SIG-M5 treated with dmso at 0.1 percent for 504 hours (cell line): ENCODE results near the gene PIK3CD.

Experiments
- DNase-seq: peaks from one replicate; lab custom pipeline; 2025; ENCODE audit not compliant: unreplicated experiment; lab: John Stamatoyannopoulos, UW

The PIK3CD gene

GRCh38 chr1:9763914-9764313 is 112.4 kb downstream of the PIK3CD start:
- no peak for DNase-seq

- peak; percentile 10 for DNase-seq
These were observed 113.0 kb downstream of the PIK3CD start for GRCh38 chr1:9764550-9764949.

DNA sequence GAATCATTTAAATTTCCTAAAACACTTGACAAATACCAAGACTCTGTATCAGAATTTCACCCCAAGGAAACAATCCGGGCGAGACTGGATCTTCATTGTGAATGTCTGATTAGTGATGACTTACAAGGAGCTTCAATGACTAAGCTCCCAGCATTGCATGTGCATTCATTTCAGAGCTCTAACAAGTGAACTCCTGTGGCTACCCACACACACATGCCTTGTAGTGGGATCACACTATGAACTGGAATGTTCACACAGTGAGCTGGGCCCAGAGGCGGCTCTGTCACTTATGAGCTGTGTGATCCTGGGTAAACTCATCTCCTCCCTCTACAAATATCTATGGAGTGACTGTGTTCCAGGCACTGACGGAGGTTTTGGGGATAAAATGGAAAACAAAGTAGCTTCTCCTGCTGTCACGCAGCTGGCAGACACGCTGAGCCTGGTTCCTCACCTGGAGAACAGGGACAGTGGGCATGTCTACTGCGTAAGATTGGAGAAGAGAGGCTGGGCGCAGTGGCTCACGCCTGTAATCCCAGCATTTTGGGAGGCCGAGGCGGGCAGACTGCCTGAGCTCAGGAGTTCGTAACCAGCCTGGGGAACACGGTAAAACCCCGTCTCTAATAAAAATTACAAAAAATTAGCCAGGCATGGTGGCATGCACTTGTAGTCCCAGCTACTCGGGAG is 115.4 kb downstream of the PIK3CD start:
- DNase-seq: no peak

GRCh38 chr1:9767964-9768668 is 116.6 kb downstream of the PIK3CD start:
- DNase-seq: no peak

DNA sequence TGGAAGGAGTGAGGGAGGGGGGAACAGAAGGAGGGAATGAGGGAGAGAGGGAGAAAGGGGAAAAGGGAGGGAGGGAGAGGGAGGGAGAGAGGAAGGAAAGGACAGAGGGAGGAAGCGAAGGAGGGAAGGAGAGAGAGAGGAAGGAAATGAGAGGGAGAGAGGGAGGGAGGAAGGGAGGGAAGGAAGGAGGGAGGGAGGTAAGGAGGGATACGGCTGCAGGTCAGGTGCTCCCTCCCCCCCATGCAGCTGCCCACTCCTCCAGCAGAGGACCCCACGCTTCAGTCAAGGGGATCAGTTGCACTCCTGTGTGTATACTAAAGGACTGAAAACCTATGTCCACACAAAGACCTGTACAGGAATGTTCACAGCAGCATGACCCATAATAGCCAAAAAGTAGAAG is 117.5 kb downstream of the PIK3CD start:
- DNase-seq: no peak

GRCh38 chr1:9770298-9770697 is 118.8 kb downstream of the PIK3CD start:
- DNase-seq: no peak

DNA sequence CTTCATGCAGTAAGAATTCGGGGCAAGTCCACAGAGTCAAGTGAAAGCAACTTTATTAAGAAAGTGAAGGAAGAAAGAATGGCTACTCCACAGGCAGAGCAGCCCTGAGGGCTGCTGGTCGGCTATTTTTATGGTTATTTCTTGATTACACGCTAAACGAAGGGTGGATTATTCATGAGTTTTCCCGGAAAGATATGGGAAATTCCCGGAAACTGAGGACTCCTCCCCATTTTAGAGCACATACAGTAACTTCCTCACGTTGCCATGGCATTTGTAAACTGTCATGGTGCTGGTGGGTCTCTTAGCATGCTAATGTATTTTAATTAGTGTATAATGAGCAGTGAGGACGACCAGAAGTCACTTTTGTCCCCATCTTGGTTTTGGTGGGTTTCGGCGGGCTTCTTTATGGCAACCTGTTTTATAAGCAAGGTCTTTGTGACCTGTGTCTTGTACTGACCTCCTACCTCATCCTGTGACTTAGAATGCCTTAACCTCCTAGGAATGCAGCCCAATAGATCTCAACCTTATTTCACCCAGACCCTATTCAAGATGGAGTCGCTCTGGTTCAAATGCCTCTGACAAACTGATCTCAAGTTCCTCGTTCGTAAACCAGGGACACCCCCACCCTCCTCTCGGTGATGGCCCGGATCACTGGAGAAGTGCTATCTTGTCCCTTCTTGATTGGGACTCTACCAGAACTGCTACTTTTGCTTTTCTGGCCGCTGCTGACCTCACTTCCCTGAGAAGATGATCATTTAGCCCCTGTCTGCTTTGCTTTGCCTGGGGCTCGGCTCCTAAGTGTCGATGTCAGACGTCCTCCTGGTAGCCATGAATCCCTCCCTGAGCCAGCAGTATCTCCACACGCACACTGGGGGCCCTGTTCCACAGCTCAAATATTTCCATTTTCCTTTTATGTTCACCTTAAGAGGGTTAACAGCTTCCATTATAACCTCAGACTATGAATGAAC is 123.5 kb downstream of the PIK3CD start:
- DNase-seq: no peak

DNA sequence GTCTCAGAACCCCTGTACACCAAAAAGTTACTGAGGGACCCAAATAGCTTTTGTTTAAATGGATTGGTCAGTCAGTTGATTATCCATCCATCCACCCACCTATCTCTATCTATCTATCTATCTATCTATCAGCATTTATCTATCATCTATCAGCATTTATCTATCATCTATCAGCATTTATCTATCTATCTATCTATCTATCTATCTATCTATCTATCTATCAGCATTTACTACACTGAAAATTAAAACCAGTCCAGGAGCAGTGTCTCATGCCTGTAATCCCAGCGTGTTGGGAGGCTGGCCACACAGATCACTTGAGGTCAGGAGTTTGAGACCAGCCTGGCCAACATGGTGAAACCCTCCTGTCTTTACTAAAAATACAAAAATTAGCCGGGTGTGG is 125.2 kb downstream of the PIK3CD start:
- no peak for DNase-seq
